Thyroid gland (tissue), 4 donors: ENCODE results near the gene AHRR. TPM values are rescaled to one million over a fixed set of nuclear protein-coding genes. Genes with fewer than 3 reads are reported as not detected.

Experiments
- DNase-seq, 2 donors: peaks; one replicate each; pipeline ENCODE4 v3.0.0-alpha.2; 2019
- H3K27ac ChIP-seq, 3 donors: fragments of 200-600 bp; sonication (generic); 1 replicate in 2 of 3; 2 replicates in 1 of 3; pipeline ENCODE4 v1.5.1; 2016 to 2019; ENCODE audit warnings: mild to moderate bottlenecking in 1 of 3, moderate library complexity in 1 of 3
- H3K27me3 ChIP-seq: fragments of 200-600 bp; sonication (generic); one replicate; pipeline ENCODE4 v1.5.1; 2019
- H3K36me3 ChIP-seq, 2 donors: fragments of 200-600 bp; sonication (generic); one replicate each; pipeline ENCODE4 v1.5.1; 2016 to 2019
- H3K4me1 ChIP-seq, 2 donors: fragments of 200-600 bp; sonication (generic); one replicate each; pipeline ENCODE4 v1.5.1; 2017 to 2019
- H3K4me3 ChIP-seq, 3 donors: fragments of 200-600 bp; sonication (generic); replicated peaks in 1 of 3; 1 replicate in 2 of 3; 2 replicates in 1 of 3; pipeline ENCODE4 v1.5.1; 2016; ENCODE audit warnings: mild to moderate bottlenecking in 1 of 3
- H3K9me3 ChIP-seq: fragments of 200-600 bp; sonication (generic); one replicate; pipeline ENCODE4 v1.5.1; 2017
- POLR2A ChIP-seq, 2 donors: fragments of 450-650 bp; IDR thresholded peaks; one replicate each; pipeline ENCODE4 v1.6.1; 2017; ENCODE audit warnings: antibody characterized with exemption in 2 of 2, mild to moderate bottlenecking in 2 of 2, moderate library complexity in 1 of 2
- WGBS, 2 donors: methylation state at CpG; one replicate each; pipeline ENCODE4 v1.1.5; 2017; 5-methylcytosine and 5-hydroxymethylcytosine counted together
- intact Hi-C: fragments of 100-400 bp; cut with DNase I; formaldehyde crosslinking; loops from one replicate; pipeline ENCODE4 v1.15.1; 2023
- total RNA-seq, 4 donors: library from RNA; depleted of rRNA; stranded (reverse); fragments of >200 nt; gene quantifications; one replicate each; pipeline ENCODE4 v1.2.3, GENCODE V29; 2016
- TF ChIP-seq, protein P1 (sequence below), 6 experiments: fragments of 200-600 bp in 3 of 6; fragments of 450-650 bp in 3 of 6; sonication (generic) in 3 of 6; IDR thresholded peaks; one replicate each; pipeline ENCODE4 v1.5.1; 2016 to 2019; ENCODE audit warnings: antibody characterized with exemption in 6 of 6, mild to moderate bottlenecking in 2 of 6, inconsistent platforms in 1 of 6, moderate library complexity in 1 of 6

The AHRR gene
- total RNA-seq, 4 donors from 2014 or later: 0.88 to 2.1 (median 1.3) TPM

DNA sequence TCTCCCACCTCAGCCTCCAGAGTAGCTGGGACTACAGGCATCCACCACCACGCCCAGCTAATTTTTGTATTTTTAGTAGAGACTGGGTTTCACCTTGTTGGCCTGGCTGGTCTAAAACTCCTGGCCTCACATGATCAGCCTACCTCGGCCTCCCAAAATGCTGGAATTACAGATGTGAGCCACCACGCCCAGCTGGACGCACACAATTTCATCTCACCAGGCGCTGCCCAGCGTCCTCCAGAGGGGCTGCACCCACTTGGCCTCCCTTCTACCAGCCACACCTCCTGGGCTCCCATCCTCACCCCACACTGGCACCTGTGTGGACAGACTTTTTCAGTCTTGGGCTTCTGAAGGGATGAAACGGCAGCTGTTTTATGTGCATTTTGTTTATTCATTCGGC, 117.7 kb downstream of the AHRR start:
- H3K9me3 ChIP-seq: no peaks in the 10 kb centered on the region
- H3K27me3 ChIP-seq: no peaks in the 10 kb centered on the region
- WGBS, 2 donors: 87 to 94% methylated on average over 8 of the region's 8 CpGs
- H3K4me1 ChIP-seq: peaks cover 13% of the 10 kb centered on the region in 2 donors
- H3K36me3 ChIP-seq: no peaks in the 10 kb centered on the region
- DNase-seq: no peak
- H3K4me3 ChIP-seq: no peak overlapping the region
- intact Hi-C loops: no loop called here
- no peak overlapping the region for H3K27ac ChIP-seq
- TF ChIP-seq, protein P1, sequence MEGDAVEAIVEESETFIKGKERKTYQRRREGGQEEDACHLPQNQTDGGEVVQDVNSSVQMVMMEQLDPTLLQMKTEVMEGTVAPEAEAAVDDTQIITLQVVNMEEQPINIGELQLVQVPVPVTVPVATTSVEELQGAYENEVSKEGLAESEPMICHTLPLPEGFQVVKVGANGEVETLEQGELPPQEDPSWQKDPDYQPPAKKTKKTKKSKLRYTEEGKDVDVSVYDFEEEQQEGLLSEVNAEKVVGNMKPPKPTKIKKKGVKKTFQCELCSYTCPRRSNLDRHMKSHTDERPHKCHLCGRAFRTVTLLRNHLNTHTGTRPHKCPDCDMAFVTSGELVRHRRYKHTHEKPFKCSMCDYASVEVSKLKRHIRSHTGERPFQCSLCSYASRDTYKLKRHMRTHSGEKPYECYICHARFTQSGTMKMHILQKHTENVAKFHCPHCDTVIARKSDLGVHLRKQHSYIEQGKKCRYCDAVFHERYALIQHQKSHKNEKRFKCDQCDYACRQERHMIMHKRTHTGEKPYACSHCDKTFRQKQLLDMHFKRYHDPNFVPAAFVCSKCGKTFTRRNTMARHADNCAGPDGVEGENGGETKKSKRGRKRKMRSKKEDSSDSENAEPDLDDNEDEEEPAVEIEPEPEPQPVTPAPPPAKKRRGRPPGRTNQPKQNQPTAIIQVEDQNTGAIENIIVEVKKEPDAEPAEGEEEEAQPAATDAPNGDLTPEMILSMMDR (IDR thresholded peaks at IDR 0.05): no peak
- no peak for TF ChIP-seq POLR2A (IDR thresholded peaks at IDR 0.05)

DNA sequence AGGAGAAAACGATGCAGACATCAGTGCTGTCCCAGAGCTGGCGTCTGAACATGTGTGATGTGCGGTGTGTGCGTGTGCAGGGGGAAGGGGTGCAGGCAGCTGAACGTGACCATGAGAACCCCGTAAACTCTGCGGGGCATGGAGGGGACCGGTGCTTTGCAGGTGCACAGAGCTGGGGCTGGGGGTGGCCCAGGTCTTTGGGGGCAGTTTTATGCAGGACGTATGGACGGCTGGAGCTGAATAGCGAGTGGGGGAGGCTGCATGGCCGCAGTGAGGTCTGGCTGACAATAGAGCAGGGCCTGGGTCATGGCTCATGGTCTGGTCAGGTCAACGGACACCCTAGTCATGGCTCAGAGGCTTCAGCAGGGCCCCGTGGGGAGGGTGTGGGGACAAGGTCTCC, 118.1 kb downstream of the AHRR start:
- Histone ChIP-seq H3K36me3 (no peaks in the 10 kb centered on the region), H3K9me3 (no peaks in the 10 kb centered on the region), H3K27me3 (no peaks in the 10 kb centered on the region), H3K4me3 (no peak overlapping the region), H3K4me1 (peaks cover 13 to 14% of the 10 kb centered on the region in 2 donors), H3K27ac (no peak overlapping the region)
- TF ChIP-seq, protein P1 (IDR thresholded peaks at IDR 0.05): no peak
- no peak for TF ChIP-seq POLR2A (IDR thresholded peaks at IDR 0.05)
- no peak for DNase-seq
- intact Hi-C loops: loop anchor here (10.0 kb wide), 1 partner anchor 465 kb away; no protein-coding TSS in a partner anchor
- 65 to 79% methylated on average over 4 to 14 of the region's 14 CpGs for WGBS, 2 donors

DNA sequence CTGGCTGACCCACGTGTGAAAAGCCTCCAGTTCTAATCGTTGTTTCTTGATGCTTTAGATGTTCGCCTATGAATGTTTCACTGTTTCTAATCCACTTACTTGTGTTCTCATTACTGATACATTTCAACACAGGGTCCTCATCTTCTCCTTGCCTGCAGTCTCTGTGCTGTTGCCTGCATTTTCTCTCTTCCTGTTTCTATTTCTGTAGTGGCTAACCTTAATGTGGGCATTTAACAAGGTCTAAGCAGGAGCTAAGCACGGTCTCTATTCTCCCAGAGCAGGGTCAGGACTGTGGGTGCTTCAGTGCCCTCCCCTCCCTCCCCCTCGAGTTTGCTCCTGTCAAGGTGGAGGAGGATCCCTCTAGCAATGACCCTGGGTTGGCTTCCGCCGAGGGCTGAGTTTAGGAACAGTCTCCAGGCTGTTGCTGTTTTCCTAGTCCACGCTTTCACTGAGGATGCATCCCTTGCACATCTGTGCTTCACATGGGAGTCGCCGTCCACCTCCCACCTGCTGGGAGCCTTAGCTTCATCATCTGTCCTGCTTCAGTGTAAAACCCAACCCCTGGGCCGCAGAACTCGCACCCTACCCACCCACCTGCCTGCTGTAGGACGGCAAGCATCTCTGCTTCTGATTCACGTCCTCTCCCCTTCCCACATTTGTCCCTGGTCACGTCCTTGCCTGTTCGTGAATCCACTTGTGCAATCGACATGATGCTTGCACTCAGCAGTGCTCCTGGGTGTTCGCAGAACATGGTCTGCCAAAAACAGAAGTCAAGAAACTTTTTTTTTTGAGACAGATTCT, 119.1 kb downstream of the AHRR start:
- TF ChIP-seq POLR2A (IDR thresholded peaks at IDR 0.05): no peak
- TF ChIP-seq, protein P1 (IDR thresholded peaks at IDR 0.05): no peak
- DNase-seq: no peak
- H3K27me3 ChIP-seq: no peaks in the 10 kb centered on the region
- H3K27ac ChIP-seq: no peak overlapping the region
- H3K9me3 ChIP-seq: no peaks in the 10 kb centered on the region
- H3K4me1 ChIP-seq: peaks cover 13 to 14% of the 10 kb centered on the region in 2 donors
- no peak overlapping the region for H3K4me3 ChIP-seq
- no peaks in the 10 kb centered on the region for H3K36me3 ChIP-seq
- intact Hi-C loops: loop anchor here (10.0 kb wide), 1 partner anchor 464 kb away; no protein-coding TSS in a partner anchor
- WGBS, 2 donors: 82 to 85% methylated on average over 18 of the region's 18 CpGs

DNA sequence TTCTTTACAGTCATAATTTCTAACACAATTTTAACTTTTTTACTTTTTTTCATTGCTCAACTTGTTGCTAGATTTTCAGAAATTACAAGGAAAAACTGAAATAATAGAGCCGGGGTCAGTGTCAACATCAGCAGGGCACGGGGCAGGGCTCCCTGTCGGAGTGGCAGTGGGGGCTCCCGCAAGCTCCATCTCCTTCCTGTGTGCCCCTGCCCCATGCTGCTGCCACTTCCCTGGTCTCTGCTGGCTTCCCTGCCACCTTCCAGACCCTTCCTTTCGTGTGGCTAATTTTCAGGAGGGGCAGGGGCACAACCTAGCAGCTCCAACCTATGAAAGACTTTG, 120.5 kb downstream of the AHRR start:
- H3K36me3 ChIP-seq: peaks cover 0 to 8% of the 10 kb centered on the region in 2 donors
- no peak for DNase-seq
- no peak overlapping the region for H3K27ac ChIP-seq
- H3K4me1 ChIP-seq: peaks cover 13 to 14% of the 10 kb centered on the region in 2 donors
- H3K27me3 ChIP-seq: no peaks in the 10 kb centered on the region
- intact Hi-C loops: loop anchor here (10.0 kb wide), 1 partner anchor 463 kb away; no protein-coding TSS in a partner anchor
- no peaks in the 10 kb centered on the region for H3K9me3 ChIP-seq
- TF ChIP-seq, protein P1 (IDR thresholded peaks at IDR 0.05): no peak
- no peak for TF ChIP-seq POLR2A (IDR thresholded peaks at IDR 0.05)
- H3K4me3 ChIP-seq: peak overlapping the region in 2 of 3 donors; percentile 14 to 80
- WGBS, 2 donors: 81 to 90% methylated on average over 5 of the region's 5 CpGs
